ENCODE data around the gene PCBP3. TPM values are rescaled to one million over a fixed set of nuclear protein-coding genes. Genes with fewer than 3 reads are reported as not detected.

The PCBP3 gene
- total and polyA plus RNA-seq, 12 donors: 1.7 to 15.8 (median 4.7) TPM

GRCh38 chr21:45736690-45737484 lies 93.4 kb downstream of the PCBP3 start:
- no peaks in the 10 kb centered on the region for H3K9me3 ChIP-seq (replicated peaks in 1 of 3)
- H3K4me3 ChIP-seq: no peak overlapping the region
- no peak overlapping the region for H3K27ac ChIP-seq
- H3K4me1 ChIP-seq (replicated peaks in 1 of 2): no peaks in the 10 kb centered on the region
- 48 to 63% (median 54%) methylated on average over 10 to 17 of the region's 17 CpGs for WGBS, 4 donors
- no peaks in the 10 kb centered on the region for H3K27me3 ChIP-seq
- intact Hi-C loops (cut with DNase I): no loop called here
- no peak for DNase-seq
- no peak for TF ChIP-seq CTCF (IDR thresholded peaks at IDR 0.05)
- no peak for TF ChIP-seq POLR2A (IDR thresholded peaks at IDR 0.05)
- no peaks in the 10 kb centered on the region for H3K36me3 ChIP-seq (replicated peaks in 1 of 2)

DNA sequence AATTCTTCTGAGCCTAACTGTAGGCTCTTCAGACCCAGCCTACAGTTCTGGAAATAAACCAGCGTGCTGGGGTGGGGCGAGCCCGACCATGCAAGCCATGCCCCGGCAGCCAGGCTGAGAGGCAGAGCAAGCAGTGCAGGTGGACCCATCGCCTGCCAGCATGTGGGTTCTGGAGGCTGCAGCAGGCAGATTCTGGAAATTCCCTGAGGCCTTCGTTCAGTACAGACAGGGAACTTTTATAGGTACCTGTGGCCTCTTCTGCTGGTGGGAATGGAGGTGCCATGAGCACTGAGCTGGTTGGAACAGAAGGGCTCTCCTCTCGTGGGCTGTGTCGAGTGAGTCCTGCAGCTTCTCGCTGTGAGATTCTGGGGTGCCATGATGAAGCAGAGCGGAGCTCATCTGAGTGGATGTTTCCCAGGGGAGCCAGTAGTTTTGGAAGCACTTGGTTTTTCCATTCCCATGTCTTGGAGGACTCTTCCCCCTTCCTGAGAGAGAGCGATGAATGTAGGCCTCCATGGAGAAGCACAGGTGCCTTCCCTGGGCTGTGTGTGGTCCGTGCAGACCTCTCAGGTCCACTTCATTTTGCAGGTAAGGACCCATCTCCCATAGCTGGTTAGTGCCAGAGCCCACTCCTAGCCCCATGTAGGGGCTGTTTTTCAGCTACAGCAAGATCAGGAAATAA lies 94.1 kb downstream of the PCBP3 start:
- no peak overlapping the region for H3K4me3 ChIP-seq
- DNase-seq: no peak
- no peaks in the 10 kb centered on the region for H3K36me3 ChIP-seq (replicated peaks in 1 of 2)
- H3K27ac ChIP-seq: no peak overlapping the region
- no peaks in the 10 kb centered on the region for H3K27me3 ChIP-seq
- 66 to 91% (median 87%) methylated on average over 7 to 12 of the region's 12 CpGs for WGBS, 4 donors
- no peaks in the 10 kb centered on the region for H3K9me3 ChIP-seq (replicated peaks in 1 of 3)
- intact Hi-C loops (cut with DNase I): no loop called here
- no peaks in the 10 kb centered on the region for H3K4me1 ChIP-seq (replicated peaks in 1 of 2)
- no peak for TF ChIP-seq CTCF (IDR thresholded peaks at IDR 0.05)
- no peak for TF ChIP-seq POLR2A (IDR thresholded peaks at IDR 0.05)

- Histone ChIP-seq H3K36me3 (replicated peaks in 1 of 2) (no peaks in the 10 kb centered on the region), H3K9me3 (replicated peaks in 1 of 3) (no peaks in the 10 kb centered on the region), H3K4me1 (replicated peaks in 1 of 2) (no peaks in the 10 kb centered on the region), H3K4me3 (no peak overlapping the region), H3K27me3 (no peaks in the 10 kb centered on the region), H3K27ac (no peak overlapping the region)
- TF ChIP-seq CTCF (IDR thresholded peaks at IDR 0.05): no peak
- TF ChIP-seq POLR2A (IDR thresholded peaks at IDR 0.05): no peak
- no peak for DNase-seq
- intact Hi-C loops (cut with DNase I): no loop called here
- 59 to 72% (median 66%) methylated on average over 4 to 5 of the region's 5 CpGs for WGBS, 4 donors
Measured at GRCh38 chr21:45739218-45740087, 95.9 kb downstream of the PCBP3 start.

DNA sequence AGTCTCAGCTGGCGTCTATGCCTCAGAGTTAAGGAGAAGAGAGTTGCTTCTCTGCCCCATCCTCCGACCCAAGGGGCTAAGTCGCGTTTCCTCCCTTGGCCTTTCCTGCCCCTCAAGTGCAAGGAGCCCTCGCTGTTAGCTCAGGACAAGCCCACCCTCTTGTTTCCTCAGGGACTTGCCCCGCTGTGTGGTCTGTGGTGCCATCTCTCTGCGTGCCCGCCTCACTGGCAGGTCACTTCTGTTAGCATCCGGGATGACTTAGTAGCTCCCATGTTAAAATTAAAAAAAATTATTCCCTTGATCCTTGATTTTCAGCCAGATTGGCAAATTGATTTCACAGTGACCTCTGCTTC lies 96.5 kb downstream of the PCBP3 start:
- no peaks in the 10 kb centered on the region for H3K36me3 ChIP-seq (replicated peaks in 1 of 2)
- no peaks in the 10 kb centered on the region for H3K4me1 ChIP-seq (replicated peaks in 1 of 2)
- no peak for TF ChIP-seq CTCF (IDR thresholded peaks at IDR 0.05)
- TF ChIP-seq POLR2A (IDR thresholded peaks at IDR 0.05): no peak
- H3K27ac ChIP-seq: no peak overlapping the region
- DNase-seq: no peak
- no peaks in the 10 kb centered on the region for H3K9me3 ChIP-seq (replicated peaks in 1 of 3)
- WGBS, 4 donors: 74 to 81% (median 77%) methylated on average over 9 of the region's 9 CpGs
- H3K4me3 ChIP-seq: no peak overlapping the region
- no peaks in the 10 kb centered on the region for H3K27me3 ChIP-seq
- intact Hi-C loops (cut with DNase I): no loop called here
